ENCODE measurements around the gene EEF1AKMT3.
"Not testable (repeated sequence)": the region's sequence is repeated elsewhere in the genome, so short reads cannot be mapped to it uniquely, and the experiment has no call there.

Gene EEF1AKMT3

DNA sequence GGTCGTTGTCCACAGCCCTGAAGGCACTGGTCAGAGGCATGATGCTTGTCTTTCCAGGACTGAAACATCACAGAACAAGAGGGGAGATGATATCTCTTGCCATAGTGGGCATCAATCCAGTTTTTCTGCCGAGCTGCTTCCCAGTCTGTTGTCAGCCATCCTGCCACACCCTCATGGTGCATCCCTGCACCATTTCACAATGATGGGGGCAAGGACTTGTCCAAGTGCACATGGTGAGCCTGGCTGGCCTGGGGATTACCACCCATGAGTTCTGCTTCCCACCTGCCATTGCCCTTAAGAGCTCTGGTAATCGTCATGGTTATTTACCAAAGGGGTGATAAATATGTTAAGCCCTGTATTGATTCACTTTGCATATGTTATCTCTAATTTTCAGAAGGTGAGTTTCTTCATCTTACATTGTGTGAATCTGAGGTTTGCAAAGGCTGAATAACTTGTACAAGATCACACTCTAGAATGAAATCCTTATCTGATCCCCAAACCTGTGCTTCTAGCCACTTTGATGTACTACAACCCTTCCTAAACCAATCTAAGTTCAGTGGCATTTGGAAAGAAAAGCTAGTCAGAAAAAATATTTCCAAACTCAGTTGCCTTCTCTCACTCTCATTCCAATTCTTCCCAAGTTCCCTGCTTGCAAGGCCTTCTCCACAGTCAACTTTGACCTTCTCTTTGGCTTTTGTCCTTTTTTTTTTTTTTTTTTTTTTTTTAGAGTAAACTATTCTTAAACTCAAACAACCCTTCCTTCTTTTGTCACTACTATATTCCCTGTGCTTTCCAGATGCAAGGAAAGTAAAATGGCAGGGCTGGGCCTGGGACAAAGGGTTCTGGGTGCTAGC lies 43.8 kb downstream of the EEF1AKMT3 start:
- DNase-seq (ENCODE audit: low read depth in 2 of 2): no peak

GRCh38 chr12:57816855-57817151 lies 44.4 kb downstream of the EEF1AKMT3 start:
- no peak for DNase-seq (ENCODE audit: low read depth in 2 of 2)

- DNase-seq (ENCODE audit: low read depth in 2 of 2): no peak
Measured at GRCh38 chr12:57817261-57817989, 45.0 kb downstream of the EEF1AKMT3 start.

- not testable (repeated sequence) for DNase-seq (ENCODE audit: low read depth in 2 of 2)
Measured at GRCh38 chr12:57817990-57818331, 45.5 kb downstream of the EEF1AKMT3 start.

- DNase-seq (ENCODE audit: low read depth in 2 of 2): not testable (repeated sequence)
Measured at GRCh38 chr12:57820119-57820518, 47.7 kb downstream of the EEF1AKMT3 start.

- not testable (repeated sequence) for DNase-seq (ENCODE audit: low read depth in 2 of 2)
Measured at GRCh38 chr12:57821015-57821414, 48.6 kb downstream of the EEF1AKMT3 start.

GRCh38 chr12:57821474-57822214 lies 49.2 kb downstream of the EEF1AKMT3 start:
- no peak for DNase-seq (ENCODE audit: low read depth in 2 of 2)

GRCh38 chr12:57822392-57823130 lies 50.1 kb downstream of the EEF1AKMT3 start:
- DNase-seq (ENCODE audit: low read depth in 2 of 2): no peak

GRCh38 chr12:57823131-57823907 lies 50.9 kb downstream of the EEF1AKMT3 start:
- no peak for DNase-seq (ENCODE audit: low read depth in 2 of 2)

DNA sequence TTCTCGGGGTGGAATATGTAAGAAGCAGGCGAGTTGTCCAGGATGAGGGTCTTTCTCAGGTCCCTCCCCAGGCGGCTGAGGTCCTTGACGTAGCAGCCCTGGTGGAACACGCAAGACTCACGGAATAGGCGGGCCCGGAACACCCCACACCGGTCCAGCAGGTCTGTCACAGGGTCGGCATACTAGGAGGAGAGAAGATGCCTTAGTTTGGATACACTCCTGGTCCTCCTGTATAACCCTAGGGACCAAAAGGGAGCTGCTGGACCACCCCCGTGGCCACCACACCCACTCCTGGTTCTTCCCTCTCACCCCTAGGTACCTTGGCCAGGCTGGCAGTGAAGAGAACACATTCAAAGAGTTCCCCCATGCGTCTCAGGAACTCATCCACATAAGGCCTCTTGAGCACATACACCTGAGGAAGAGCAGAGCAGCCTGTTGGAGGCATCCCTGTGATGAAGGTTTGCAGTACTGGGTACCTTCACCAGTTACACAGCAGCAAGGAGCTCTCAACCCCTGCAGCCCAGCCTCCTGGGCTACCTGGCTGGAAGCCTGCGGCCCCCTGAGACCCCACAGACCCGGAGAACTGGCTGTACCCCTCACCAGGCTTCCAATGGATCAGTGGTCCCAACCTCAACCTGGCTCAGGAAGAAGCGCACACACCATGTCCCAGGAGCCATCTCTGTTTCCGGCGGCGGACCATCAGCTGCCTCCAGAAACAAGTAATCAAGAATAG lies 51.7 kb downstream of the EEF1AKMT3 start:
- DNase-seq (ENCODE audit: low read depth in 2 of 2): no peak

DNA sequence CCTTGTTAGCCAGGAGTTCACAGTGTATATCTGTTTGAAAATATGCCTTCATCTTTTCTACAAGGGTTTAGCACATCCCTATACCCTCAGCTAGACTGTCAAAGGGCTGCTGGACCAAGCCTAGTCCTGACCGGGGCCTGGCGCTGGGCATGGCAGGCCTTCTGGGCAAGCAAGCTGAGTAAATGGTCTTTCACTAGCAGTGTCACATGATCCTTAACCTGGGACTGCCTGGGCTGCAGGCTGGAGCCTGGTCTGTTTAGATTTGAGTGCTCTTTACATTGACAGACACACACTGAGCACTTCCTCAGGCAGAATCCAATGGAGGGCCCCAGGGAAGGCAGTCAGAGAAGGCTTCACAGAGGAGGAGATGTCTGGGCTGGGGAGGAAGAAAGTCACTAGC lies 53.0 kb downstream of the EEF1AKMT3 start:
- no peak for DNase-seq (ENCODE audit: low read depth in 2 of 2)

DNA sequence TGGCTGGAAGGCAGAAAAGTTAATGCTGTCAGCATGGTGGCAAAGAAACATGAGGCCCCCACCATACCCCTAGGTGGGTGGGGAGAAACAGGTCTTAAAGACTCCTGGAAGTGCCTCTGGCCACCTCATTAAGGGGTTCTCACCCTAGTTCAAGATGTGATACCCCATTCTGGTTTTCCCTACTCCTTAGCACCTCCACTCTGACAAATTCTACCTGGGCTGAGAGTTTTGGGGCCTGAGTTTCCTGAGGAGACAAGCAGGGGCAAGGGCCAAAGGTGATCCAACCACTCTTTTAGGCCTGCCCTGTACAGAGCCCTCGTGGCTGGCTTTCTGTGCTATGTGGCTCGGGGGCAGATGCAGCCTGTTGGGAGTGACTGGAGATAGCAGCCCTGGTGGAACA lies 54.0 kb downstream of the EEF1AKMT3 start:
- no peak for DNase-seq (ENCODE audit: low read depth in 2 of 2)

GRCh38 chr12:57826966-57827365 lies 54.6 kb downstream of the EEF1AKMT3 start:
- DNase-seq (ENCODE audit: low read depth in 2 of 2): no peak

DNA sequence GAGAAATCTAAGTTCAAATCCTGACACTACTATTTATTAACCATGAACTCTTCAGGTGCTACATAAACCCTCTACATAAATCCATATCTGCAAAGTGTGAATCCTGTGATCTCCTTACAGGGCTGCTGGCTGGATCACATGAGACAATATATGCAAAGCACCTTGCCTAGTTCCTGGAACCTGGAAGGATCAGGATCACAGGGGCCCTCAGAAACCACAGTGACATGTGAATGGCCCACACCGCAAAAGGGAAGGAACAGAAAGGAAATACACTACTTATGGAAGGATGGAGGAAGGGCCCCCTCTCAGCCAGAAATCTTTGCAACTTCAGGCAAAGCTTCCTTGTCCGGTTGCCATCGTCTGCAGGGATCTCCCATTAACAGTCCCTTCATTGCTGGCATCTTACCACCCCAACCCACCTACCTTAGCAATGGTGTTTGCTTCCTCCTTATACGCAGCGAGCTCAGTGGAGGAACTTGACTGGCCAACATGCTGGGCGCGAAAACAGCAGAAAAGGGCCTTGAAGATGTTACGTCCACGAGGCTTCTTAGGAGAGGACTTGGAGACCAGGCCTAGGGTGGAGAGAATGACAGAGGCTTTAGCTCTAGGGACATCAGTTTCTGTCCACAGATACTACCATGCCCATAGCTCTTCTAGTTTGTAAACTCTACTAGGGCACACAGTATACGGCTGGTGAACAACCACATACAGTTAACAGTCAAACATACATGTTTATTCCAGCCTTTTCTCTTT lies 56.8 kb downstream of the EEF1AKMT3 start:
- DNase-seq (ENCODE audit: low read depth in 2 of 2): no peak

GRCh38 chr12:57830393-57830792 lies 58.0 kb downstream of the EEF1AKMT3 start:
- DNase-seq (ENCODE audit: low read depth in 2 of 2): no peak
